HPDE6-E6E7 (cell line): ENCODE data around the gene COX20.

ENCODE experiments used
- DNase-seq: peaks from one replicate; pipeline ENCODE4 v3.0.0; 2011; ENCODE audit warnings: missing footprints; ENCODE audit errors: extremely low spot score

Gene COX20

DNA sequence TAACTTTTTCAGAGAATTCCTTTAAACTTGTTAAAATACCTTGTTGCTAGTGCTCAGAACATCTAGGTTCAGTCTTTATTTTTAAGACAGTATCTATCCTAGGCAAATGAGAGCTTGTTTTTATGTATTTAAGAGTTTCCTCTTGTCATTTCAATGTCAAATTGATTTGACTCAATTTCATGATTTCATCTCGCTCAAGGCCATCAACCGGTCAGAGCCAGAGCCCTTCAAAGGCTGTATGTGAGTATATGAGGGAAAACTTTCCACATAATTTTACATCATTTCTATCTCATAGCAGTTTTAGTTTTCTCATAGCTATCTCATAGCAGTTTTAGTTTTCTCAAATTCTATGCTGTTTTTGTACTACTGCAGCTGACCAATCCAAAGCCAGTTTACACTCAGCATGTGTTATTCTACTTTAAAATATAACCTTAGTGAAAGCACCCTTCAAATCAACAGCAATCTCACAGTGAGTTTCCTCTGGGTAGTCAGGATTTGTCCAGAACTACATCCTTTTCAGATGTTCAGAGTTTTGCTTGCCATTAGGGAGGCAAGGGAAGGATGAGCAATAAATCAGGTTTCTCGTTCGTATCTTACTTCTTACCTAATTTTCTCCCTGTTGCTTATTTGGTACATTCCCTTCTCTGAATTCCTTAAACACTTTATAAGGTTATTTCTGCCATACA is 16.2 kb downstream of the COX20 start:
- no peak for DNase-seq

DNA sequence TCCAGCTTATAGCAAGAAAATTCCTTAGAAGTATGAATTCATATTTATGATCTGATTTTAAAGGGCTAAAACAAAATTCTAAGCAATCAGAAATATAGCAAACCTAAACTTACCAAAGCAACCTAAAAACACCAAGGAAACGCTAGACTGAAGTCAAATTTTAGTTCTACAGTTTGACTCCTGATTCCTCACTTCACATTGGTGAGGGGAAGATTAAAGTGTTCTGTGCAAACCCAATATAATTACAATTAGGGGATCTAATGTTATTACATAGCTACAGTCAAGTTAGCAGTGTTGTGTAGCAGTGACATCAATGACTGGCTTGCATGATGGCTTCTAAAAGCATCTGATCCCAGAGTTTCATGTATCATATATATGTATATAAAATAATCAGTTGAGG is 17.2 kb downstream of the COX20 start:
- DNase-seq, result no peak

DNA sequence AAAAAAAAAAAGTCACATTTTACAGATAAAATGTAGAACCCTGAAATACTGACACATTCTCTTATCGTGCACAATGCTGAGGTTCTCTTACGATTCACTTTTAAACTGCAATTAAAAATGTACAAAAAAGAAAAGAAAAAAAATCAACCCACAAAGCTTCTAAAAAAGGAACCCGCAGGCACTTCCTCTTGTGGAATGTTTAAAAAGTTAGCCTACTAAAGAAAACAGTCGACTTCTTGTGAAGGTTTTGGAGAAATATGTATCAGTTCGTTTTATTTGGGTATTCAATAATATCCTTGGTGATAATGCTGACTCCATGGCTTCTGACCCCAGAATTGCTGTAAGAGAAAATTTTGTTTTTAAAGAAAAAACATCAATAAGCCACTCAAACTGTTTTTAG is 18.7 kb downstream of the COX20 start:
- DNase-seq, result no peak

DNA sequence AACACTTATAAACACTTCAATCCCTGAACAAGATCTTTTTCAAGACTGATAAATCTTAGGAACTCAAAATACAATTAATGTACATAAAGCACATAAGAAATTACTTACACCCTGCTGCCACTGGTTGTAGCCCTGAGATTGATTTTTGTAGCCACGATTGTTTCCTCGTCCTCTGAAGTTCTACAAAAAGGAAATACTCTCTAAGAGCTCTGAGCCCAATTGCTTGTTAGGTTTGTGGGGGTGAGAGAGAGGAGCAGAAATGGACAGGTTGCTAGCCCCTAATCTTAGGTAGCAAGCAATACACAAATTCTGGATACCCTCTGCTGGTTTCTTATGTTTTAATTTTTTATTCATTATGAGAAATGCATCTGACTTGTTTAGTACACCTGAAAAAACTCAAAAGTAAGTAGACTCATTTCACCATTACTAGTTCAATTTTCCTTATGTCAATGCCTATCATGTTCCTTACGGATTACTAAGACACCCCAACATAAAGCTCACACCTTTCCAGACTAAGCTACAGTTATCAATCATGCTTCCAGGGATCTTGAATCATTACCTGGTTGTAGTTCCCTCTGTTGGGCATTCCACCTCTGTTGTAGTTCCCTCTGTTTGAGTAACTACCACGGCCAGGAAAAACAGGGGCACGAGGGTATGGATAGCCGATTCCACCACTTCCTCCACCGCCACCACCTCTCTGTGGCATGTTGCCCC is 19.6 kb downstream of the COX20 start:
- DNase-seq, result no peak

DNA sequence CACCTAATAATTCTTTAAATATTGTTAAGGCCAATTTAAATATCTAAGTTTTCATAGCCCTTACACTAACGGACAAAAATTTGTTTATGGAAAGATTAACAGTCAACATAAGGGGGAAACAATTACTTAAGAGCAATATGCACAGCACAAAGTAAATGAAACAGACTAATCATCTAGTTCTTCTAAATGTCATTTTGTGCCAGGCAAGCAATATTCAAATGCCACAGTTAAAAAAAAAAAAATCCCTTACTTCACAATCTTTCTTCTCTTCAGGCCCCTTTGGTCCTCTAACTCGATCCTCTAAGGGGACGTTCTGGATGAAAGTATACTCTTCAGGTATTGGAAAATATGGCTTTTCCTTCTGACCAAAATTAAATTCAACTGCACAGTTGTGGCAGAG is 22.3 kb downstream of the COX20 start:
- DNase-seq, result no peak

DNA sequence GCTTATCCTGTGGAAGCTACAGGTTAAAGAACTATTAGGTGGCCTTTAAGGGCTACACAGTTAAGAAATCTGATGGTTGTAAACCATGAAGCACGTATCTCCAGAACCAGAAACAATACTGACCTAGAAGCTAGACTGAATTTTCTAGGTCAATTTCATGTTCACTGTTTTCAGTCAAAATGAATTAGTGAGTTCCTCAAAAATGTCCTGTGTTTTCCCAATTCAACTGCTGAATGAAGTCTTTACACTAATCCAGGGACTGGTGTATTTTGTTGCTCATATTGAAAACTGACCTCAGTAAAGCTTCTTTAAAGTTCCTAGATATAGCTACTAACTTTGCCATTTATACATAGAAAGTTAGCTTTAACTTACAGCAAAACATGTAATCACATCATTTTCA is 22.9 kb downstream of the COX20 start:
- no peak for DNase-seq

DNA sequence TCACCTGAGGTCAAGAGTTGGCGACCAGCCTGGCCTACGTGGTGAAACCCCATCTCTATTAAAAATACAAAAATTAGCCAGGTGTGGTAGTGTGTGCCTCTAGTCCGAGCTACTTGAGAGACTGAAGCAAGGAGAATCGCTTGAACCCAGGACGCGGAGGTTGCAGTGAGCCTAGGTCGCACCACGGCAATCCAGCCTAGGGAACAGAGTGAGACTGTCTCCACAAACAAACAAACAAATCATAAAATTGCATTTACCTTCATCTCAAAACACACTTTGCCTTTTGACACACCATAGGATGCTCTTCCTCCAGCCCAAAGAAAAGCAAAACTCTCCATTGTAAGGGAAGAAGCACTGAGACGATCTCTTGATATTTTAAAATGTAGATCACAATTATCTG is 24.6 kb downstream of the COX20 start:
- DNase-seq, result no peak

DNA sequence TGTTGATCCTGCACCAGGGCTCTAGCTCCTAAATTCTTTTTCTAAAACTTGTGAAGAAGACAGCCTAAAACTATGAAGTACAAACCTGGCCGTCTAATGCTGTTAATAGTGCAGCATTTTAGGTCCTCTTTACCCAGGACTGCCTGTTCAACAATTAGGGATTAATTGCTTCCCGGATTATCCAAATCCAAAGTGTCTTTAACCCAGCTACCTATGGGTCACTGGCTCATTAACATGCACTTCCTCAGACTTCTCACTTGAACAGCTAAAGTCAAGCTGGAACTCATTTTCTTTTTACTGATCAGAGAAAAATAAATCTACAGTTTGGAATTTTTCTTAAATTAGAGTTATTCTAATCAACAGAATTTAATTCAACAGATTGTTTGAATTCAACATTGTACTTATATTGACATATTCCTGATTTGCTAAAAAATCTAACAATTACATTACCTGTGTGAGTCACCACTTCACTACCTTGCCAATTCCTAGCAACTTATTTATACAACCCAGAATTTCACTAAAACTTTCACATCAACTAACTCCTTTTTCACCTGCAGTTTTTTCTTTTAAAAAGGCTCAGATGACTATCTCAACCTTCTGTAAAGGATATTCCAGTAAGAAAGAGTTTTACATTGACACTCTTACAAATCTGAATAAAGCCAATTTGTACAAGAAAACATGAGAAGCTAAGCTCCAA is 25.6 kb downstream of the COX20 start:
- no peak for DNase-seq

DNA sequence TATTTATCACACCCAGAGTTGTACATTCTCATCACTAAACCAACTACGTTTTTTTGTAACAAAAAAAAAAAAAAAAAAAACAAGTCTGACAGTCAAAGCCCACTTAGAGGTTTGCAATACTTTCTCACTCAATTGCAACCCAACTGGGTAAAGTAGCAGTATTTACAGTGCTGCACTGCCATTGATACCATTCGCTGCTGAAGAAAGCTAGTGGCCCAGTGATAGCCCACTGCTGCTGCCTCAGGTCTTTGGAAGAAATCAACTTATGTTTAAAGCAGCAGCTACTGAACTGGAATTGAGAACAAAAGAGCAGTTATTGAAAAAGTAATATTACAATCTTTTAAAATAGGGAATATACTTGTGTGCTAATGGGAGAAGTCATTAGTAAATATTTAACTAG is 26.2 kb downstream of the COX20 start:
- no peak for DNase-seq

DNA sequence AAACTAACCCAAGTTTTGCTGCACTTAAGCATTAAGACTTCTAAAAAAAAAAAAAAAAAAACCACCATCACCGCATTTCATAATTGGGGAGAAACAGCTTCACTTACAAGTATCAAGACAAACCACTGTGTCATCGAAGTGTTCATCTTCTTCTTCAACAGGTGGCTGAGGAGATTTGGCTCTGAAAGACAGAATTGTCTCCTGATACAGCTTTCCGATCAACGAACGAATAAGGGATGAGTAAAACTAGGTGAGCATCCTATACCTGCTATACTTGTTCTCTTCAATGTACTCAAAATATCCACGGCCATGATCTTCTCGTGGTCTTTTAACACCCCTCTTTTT is 26.9 kb downstream of the COX20 start:
- no peak for DNase-seq

DNA sequence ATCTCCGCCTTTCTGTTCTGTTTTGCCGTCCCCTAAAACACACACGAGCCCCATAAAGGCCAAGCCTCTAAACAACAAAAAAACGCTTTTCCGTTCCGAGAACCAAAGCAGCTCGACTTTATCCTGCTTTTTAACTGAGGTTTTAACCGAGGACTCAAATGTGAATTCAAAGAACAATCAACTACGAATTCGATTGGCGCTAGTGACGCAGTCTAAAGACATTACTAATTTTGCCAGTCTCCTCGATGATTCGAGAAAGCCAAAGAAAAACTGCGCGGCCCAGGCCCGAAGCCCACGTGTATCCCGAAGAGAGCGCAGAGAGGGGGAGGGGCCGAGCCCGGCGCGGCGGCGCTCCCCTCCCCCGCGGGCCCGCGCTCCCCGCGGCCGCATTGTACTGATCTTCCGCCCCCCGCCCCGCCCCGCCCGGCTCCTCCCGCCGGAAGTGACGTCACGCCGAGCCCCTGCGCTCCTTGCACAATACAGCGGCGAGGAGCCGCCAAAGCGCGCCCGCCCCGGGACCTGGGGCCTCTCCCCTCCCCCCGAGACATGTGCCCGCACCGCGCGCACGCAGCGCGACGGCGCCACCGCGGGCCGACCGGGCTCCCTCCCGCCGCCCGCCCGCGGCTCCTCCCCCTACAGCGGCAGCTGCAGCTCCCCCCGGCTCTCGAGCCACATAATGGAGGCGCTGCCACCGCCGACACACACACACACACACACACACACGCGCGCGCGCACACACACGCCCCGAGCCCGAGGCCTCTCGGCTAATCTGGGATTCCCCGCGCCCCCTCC is 27.4 kb downstream of the COX20 start:
- DNase-seq, result peak; percentile 82

DNA sequence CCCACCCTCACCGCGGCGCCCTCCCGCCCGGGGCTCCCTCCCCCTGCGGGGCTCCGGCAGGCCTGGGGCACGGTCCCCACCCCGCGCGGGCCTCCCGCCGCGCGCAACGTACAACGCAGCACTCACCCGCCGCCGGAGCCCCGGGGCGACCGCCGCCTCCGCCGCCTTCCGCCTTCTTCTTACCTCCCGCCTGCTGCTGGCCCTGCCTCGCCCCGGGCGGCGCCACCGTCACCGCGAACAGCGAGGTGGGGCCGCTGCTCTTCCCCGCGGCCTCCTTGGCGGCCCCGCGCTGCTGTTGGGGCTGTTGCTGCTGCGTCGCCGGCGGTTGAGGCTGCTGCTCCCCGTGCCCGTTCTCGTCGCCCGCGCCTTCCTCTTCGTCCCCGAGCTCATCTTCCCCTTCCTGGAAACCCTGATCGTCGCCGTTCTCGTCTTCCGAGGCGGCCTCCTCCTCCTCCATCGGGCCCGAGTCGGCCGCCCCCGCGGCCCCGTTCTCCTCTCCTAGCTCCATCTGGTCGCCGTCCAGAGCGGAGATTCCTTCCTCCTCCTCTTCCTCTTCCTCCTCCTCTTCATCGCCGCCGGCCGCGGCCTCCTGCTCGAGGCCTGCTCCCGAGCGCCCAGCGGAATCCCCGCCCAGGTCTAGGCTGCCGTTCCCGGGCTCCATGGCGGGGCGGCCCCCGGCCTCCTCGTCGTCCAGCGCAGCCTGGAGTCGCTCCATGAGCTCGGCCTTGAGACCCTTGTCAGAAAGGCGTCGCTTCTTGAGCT is 28.2 kb downstream of the COX20 start:
- peak; percentile 19 for DNase-seq

DNA sequence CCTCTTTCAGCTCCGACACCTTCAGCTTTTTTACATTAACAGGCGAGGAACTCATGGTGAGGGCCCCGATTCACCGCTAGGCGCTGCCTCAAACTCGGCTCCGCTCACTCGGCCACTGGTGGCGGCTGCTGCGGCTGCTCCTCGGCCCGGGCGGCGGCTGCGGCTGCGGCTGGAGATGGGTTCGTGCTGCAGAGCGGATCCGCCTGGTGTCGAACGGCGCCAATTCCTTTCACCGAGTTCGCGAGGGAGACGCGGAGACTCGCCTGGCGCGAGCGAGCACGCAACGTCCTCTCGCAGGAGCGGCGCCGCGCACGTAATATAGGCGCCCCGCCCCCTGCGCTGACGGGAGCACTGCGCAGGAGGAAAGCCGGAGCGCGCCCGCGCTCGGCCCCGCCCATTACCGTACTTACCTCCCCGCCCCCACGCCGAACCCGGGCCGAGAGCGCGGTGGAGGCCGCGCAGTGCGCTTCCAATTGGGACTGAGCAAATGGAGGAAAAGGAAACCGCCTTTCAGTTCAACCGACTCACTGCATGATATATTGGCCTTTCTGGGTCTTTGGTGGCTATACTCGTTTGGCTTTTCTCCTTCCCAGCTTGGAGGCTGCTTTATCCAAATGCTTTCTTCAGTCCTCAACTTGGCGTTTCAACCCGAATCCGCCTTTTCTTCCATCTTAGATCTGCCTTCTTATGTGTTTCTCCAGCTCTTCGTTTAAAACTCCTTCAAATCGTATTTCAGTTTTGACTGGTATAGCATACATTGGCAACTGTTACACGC is 29.0 kb downstream of the COX20 start, which contains the start of gene HNRNPU:
HNRNPU (minus strand) TSS at position 291 of the 775 bp plus-strand sequence; CDS start at position 55, 236 bp downstream.
- peak; percentile 71 for DNase-seq

DNA sequence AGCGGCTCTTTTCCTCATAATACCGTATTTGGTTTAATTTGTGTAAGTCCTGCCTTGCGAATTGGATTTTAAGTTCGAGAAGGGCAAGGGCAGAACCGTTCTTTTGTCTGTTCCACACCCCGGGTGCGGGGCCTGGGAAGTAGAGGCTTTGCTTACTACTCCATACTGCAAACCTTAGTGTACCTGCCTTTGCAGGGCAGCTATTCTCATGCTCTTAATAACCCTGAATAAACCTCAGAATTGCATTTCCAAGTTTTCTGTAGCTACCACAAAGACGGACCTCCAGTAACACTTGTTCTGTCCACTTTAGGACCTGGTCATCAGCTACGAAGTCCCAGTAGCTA is 29.5 kb downstream of the COX20 start:
- DNase-seq, result no peak

DNA sequence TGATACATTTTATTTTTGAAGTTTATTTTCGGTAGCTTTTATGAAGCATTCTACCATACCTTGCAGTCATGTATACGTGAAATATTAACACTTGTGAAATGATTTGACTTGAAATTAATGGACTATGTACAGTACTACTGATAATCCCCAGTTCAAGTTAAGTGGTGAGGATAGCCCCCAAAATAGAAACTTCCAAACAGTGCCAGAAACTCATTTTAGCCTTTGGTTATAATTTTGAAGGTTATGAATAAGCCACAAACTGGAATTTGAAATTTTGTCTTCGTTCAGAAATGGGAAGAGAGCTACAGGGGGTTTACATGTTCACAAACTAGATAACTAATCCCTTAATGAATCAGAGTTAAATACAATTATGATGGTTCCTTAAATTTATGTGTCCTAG is 30.4 kb downstream of the COX20 start:
- DNase-seq, result no peak

DNA sequence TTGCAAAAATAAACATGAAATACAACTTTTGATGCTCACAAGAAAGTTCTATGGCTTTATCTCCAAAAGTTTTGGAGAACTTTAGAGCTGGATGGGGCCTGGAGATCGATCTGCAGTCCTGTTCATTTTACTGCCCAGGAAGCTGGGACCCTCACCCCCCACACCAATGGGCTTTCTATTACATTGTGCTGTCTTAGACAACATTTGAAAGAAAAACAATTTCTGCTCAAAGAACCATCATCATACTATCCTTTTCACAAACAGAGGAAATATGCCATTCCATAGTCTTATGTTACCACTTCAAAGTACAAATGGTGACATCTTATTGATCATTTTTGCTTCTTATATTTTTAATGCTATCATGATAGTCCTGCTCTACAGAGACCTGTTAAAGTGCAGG is 30.9 kb downstream of the COX20 start:
- no peak for DNase-seq

DNA sequence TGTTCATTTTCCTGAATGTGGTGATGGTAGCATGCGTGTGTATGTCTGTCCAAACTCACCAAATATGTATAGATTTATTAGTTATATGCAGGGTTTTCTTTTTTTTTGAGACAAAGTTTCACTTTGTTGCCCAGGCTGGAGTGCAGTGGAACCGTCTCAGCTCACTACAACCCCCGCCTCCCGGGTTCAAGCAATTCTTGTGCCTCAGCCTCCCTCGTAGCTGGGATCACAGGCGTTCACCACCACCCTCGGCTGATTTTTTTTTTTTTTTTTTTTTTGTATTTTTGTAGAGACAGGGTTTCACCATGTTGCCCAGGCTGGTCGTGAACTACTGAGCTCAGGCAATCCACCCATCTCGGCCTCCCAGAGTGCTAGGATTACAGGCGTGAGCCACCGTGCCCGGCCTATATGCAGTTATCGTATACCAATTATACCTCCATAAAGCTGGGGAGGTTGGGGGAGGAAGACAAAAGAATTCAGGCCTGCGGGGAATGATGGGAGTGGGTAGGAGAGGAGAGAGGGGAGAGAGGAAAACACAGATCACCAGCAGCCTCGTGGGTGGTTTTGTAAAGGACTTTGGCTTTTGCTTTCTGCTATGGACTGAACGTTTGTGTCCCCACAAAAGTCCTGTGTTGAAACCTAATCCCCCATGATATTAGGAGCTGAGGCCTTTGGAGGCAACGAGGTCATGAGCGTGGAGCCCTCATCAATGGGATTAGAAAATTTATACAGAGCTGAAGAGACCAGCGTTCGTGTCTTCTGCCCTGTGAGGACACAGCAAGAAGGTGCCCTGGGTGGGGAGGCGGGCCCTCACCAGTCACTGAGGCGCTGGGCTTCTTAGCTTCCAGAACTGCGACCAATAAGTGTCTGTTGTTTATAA is 33.3 kb downstream of the COX20 start:
- DNase-seq, result no peak

DNA sequence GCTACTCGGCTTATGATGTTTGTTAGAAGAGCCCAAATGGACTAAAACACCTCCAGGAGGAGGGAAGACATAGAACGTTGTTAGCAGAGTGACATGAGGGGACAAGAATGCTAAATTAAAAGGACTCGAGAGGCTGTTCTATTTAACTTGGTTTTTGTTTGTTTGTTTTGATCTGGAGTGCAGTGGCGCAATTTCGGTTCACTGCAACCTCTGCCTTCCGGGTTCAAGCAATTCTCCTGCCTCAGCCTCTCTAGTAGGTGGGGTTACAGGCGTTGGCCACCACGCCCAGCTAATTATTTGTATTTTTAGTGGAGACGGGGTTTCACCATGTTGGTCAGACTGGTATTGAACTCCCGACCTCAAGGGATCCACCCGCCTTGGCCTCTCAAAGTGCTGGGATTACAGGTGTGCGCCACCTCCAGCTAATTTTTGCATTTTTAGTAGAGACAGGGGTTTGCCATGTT is 33.9 kb downstream of the COX20 start:
- DNase-seq, result no peak

DNA sequence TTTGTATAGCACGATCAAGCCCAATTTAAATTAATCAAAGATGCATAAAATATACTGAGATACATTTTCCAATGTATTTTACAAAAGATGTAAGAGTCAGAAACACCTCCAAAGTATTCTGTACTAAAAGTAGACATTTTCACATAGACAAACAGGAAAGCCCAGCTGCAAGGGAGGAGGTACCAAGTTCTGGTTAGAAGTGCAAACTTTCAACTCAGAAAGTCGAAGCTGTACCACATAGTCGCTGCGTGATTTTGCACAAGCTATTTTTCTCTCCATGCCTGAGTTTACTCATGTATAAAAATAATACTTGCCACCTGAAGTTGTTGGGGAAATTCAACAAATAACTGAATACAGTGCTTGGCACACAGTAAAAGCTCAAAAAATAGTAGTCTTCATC is 34.5 kb downstream of the COX20 start:
- DNase-seq, result no peak
